OCI-LY1 (cell line): Measurements from ENCODE around the gene DIP2C.

Source experiments
- CTCF ChIP-seq: fragments of 200-600 bp; sonication (generic), shearing (Covaris generic); IDR thresholded peaks from 2 replicates; pipeline ENCODE4 v1.5.1; 2017; ENCODE audit warnings: mild to moderate bottlenecking, antibody characterized with exemption, low read length, moderate library complexity, mixed read lengths
- EZH2 ChIP-seq: fragments of 200-600 bp; sonication (generic), shearing (Covaris generic); IDR thresholded peaks from 2 replicates; pipeline ENCODE4 v1.8.0; 2017; ENCODE audit warnings: borderline replicate concordance, mixed run types, mild to moderate bottlenecking, antibody characterized with exemption, low read length, moderate library complexity, mixed read lengths

- TF ChIP-seq CTCF, result no peak
- no peak for TF ChIP-seq EZH2
Measured at GRCh38 chr10:707456-707855, 18.0 kb upstream of the DIP2C start.
